H1 (cell line): ENCODE measurements around the gene RAB21. TPM values are rescaled to one million over a fixed set of nuclear protein-coding genes. Genes with fewer than 3 reads are reported as not detected.

Experiments
- FOSL1 ChIP-seq: IDR thresholded peaks from 2 replicates; pipeline ENCODE4 v1.6.1; 2011; ENCODE audit warnings: mild to moderate bottlenecking, low read depth, low read length, moderate library complexity; ENCODE audit not compliant: insufficient read depth
- KDM5A ChIP-seq: fragments of 200-600 bp; IDR thresholded peaks from 2 replicates; pipeline ENCODE4 v1.7.1; 2012; ENCODE audit warnings: mild to moderate bottlenecking, low read length, inconsistent platforms, mixed read lengths
- SIX5 ChIP-seq: IDR thresholded peaks from 2 replicates; pipeline ENCODE4 v1.6.1; 2011; ENCODE audit warnings: mild to moderate bottlenecking, low read depth, low read length
- polyA plus RNA-seq, 7 experiments: library from polyadenylated mRNA; depleted of rRNA in 3 of 7; stranded (reverse) in 5 of 7; unstranded in 2 of 7; fragments of >200 nt in 5 of 7; fragments of 200-250 nt in 2 of 7; gene quantifications; 1 replicate in 5 of 7; 2 replicates in 1 of 7; 4 replicates in 1 of 7; pipeline versions ENCODE4 v1.2.1 to v1.2.3, GENCODE V29; 2011 to 2013; ENCODE audit warnings: missing spikeins in 2 of 7, mixed read lengths in 2 of 7
- total RNA-seq: library from RNA; stranded (reverse); fragmentation: NEBNext Ultra II Directional; extraction: Animal tissue kit (Norgen Biotek cat#: 25700); gene quantifications from 2 replicates; pipeline ENCODE4 v1.2.1, GENCODE V29; 2021
- TF ChIP-seq, protein P1 (sequence below): fragments of 300-600 bp; sonication (generic); IDR thresholded peaks from 2 replicates; pipeline ENCODE4 v1.7.1; 2012; ENCODE audit warnings: low read length, moderate library complexity, mild to moderate bottlenecking, inconsistent platforms; ENCODE audit not compliant: insufficient replicate concordance
- TF ChIP-seq, protein P2 (sequence below): IDR thresholded peaks from 2 replicates; pipeline ENCODE4 v1.6.1; 2011; ENCODE audit warnings: low read length, improper control_type of control experiment

Gene RAB21
- total and polyA plus RNA-seq, 2 of the 8 experiments (the other 6 are each of a cell fraction or from before 2014, with no cell fraction given): 1.2 to 47.2 TPM

DNA sequence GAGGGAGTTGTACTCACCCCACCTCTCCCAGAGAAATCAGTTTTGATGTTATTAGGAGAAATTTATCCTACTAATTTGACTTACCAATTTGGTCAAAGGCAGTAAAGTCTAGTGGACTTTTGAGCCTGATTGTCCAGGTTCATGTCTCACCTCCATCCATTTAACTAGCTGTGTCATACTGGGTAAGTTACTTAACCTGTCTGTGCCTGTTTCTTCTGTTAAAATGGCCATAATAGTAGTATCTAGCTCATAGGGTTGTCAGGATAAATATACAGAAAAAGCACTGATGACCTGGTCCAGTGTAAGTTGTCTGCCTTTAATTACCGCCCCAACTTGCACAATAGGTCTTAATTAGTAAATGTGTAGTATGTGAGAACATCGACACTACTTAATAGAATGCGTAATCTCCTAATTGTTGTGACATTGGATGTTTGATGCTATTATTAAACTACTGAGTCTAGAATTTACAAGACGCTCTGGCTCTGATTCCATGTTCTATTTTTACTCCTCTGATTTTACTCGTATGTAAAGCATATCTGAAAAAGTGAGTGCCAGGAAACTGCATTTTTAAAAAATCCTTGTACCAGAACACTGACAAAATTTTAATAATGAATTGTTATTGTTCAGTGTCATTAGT, 1.5 kb downstream of the RAB21 start (continued):
- TF ChIP-seq, protein P1, sequence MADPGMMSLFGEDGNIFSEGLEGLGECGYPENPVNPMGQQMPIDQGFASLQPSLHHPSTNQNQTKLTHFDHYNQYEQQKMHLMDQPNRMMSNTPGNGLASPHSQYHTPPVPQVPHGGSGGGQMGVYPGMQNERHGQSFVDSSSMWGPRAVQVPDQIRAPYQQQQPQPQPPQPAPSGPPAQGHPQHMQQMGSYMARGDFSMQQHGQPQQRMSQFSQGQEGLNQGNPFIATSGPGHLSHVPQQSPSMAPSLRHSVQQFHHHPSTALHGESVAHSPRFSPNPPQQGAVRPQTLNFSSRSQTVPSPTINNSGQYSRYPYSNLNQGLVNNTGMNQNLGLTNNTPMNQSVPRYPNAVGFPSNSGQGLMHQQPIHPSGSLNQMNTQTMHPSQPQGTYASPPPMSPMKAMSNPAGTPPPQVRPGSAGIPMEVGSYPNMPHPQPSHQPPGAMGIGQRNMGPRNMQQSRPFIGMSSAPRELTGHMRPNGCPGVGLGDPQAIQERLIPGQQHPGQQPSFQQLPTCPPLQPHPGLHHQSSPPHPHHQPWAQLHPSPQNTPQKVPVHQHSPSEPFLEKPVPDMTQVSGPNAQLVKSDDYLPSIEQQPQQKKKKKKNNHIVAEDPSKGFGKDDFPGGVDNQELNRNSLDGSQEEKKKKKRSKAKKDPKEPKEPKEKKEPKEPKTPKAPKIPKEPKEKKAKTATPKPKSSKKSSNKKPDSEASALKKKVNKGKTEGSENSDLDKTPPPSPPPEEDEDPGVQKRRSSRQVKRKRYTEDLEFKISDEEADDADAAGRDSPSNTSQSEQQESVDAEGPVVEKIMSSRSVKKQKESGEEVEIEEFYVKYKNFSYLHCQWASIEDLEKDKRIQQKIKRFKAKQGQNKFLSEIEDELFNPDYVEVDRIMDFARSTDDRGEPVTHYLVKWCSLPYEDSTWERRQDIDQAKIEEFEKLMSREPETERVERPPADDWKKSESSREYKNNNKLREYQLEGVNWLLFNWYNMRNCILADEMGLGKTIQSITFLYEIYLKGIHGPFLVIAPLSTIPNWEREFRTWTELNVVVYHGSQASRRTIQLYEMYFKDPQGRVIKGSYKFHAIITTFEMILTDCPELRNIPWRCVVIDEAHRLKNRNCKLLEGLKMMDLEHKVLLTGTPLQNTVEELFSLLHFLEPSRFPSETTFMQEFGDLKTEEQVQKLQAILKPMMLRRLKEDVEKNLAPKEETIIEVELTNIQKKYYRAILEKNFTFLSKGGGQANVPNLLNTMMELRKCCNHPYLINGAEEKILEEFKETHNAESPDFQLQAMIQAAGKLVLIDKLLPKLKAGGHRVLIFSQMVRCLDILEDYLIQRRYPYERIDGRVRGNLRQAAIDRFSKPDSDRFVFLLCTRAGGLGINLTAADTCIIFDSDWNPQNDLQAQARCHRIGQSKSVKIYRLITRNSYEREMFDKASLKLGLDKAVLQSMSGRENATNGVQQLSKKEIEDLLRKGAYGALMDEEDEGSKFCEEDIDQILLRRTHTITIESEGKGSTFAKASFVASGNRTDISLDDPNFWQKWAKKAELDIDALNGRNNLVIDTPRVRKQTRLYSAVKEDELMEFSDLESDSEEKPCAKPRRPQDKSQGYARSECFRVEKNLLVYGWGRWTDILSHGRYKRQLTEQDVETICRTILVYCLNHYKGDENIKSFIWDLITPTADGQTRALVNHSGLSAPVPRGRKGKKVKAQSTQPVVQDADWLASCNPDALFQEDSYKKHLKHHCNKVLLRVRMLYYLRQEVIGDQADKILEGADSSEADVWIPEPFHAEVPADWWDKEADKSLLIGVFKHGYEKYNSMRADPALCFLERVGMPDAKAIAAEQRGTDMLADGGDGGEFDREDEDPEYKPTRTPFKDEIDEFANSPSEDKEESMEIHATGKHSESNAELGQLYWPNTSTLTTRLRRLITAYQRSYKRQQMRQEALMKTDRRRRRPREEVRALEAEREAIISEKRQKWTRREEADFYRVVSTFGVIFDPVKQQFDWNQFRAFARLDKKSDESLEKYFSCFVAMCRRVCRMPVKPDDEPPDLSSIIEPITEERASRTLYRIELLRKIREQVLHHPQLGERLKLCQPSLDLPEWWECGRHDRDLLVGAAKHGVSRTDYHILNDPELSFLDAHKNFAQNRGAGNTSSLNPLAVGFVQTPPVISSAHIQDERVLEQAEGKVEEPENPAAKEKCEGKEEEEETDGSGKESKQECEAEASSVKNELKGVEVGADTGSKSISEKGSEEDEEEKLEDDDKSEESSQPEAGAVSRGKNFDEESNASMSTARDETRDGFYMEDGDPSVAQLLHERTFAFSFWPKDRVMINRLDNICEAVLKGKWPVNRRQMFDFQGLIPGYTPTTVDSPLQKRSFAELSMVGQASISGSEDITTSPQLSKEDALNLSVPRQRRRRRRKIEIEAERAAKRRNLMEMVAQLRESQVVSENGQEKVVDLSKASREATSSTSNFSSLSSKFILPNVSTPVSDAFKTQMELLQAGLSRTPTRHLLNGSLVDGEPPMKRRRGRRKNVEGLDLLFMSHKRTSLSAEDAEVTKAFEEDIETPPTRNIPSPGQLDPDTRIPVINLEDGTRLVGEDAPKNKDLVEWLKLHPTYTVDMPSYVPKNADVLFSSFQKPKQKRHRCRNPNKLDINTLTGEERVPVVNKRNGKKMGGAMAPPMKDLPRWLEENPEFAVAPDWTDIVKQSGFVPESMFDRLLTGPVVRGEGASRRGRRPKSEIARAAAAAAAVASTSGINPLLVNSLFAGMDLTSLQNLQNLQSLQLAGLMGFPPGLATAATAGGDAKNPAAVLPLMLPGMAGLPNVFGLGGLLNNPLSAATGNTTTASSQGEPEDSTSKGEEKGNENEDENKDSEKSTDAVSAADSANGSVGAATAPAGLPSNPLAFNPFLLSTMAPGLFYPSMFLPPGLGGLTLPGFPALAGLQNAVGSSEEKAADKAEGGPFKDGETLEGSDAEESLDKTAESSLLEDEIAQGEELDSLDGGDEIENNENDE: no peak
- TF ChIP-seq SIX5: no peak
- no peak for TF ChIP-seq FOSL1
- TF ChIP-seq, protein P2, sequence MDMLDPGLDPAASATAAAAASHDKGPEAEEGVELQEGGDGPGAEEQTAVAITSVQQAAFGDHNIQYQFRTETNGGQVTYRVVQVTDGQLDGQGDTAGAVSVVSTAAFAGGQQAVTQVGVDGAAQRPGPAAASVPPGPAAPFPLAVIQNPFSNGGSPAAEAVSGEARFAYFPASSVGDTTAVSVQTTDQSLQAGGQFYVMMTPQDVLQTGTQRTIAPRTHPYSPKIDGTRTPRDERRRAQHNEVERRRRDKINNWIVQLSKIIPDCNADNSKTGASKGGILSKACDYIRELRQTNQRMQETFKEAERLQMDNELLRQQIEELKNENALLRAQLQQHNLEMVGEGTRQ: no peak
- TF ChIP-seq KDM5A: no peak
- TF ChIP-seq, all 59 proteins: peak for 0
